ENCODE data around the gene HEPACAM. TPM values are rescaled to one million over a fixed set of nuclear protein-coding genes. Genes with fewer than 3 reads are reported as not detected.

Gene HEPACAM
- total RNA-seq, 2 experiments from 2014 or later: not detected

DNA sequence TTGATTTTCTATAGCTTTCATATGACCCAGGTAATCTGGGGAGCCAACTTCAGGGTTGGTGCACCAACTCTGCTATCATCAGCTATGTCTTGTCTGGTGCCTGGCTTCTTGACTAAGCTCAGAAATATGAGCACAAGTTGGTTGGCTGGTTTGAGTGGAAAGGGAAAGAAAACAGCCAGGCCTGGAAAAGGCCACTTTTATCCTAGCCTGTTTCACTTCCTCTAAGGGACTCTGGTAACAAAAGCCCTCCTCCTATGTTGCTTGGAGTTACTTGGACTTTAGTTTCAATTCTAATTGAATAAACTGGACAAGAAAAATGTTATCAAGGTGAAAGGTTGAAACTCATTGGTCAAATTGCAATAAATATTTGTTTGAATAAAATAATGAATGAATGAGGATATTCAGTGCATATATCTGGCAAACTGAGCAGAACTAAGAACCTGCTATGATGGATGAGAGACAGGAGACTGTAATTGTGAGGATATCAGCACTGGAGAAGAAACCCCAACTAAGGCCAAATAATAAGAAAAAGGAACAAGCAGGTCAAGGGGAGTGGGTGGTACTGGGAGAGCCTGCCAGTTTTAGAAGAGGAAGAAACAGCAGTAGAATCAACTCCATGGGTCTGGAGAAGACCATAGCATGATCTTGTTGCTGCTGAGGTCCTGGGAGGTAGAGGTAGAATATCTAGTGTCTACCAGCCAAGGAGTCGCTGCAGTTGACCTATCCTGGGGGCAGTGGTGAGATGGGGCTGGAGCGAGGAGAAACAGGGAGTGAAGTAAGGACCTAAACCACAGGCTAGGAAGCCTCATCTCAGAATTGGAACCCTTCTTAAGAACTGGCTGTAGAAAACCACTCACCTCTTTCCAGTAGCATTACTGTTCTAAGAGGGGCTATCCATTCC is 46.4 kb downstream of the HEPACAM start:
- H3K27me3 Mint-ChIP-seq: peaks cover 10% of the 10 kb centered on the region
- H3K36me3 Mint-ChIP-seq: no peaks in the 10 kb centered on the region
- H3K27ac Mint-ChIP-seq: no peak overlapping the region
- no peak overlapping the region for H3K4me3 Mint-ChIP-seq
- CTCF ChIA-PET: interaction anchor here (1.2 to 1.4 kb wide), 2 partner anchors 23 to 253 kb away, joined by 3 to 5 read pairs; no protein-coding TSS in a partner anchor
- DNase-seq: no peak
- H3K9me3 Mint-ChIP-seq: no peaks in the 10 kb centered on the region
- POLR2A ChIA-PET: no interaction called here
- H3K4me1 Mint-ChIP-seq (ENCODE audit: low read depth): no peaks in the 10 kb centered on the region
- intact Hi-C loops (cut with micrococcal nuclease): no loop called here

- H3K27ac Mint-ChIP-seq: no peak overlapping the region
Measured at GRCh38 chr11:124887667-124888013, 48.2 kb downstream of the HEPACAM start.

GRCh38 chr11:124886978-124887666 is 48.7 kb downstream of the HEPACAM start:
- Mint-ChIP-seq H3K4me1 (ENCODE audit: low read depth) (no peaks in the 10 kb centered on the region), H3K36me3 (no peaks in the 10 kb centered on the region), H3K27ac (no peak overlapping the region), H3K27me3 (peaks cover 10% of the 10 kb centered on the region), H3K4me3 (no peak overlapping the region), H3K9me3 (no peaks in the 10 kb centered on the region)
- no peak for DNase-seq
- intact Hi-C loops (cut with micrococcal nuclease): no loop called here
- ChIA-PET POLR2A (no interaction called here), CTCF (interaction anchor here (1.1 kb wide), 1 partner anchor 11 kb away, joined by 4 read pairs; no protein-coding TSS in a partner anchor)

More at GRCh38 chr11:124887667-124888013, 48.2 kb downstream of the HEPACAM start:
- peaks cover 10% of the 10 kb centered on the region for H3K27me3 Mint-ChIP-seq
- no peak overlapping the region for H3K4me3 Mint-ChIP-seq
- ChIA-PET POLR2A (no interaction called here), CTCF (interaction anchor here (1.1 kb wide), 1 partner anchor 11 kb away, joined by 3 read pairs; no protein-coding TSS in a partner anchor)
- DNase-seq: no peak
- H3K9me3 Mint-ChIP-seq: no peaks in the 10 kb centered on the region
- H3K4me1 Mint-ChIP-seq (ENCODE audit: low read depth): no peaks in the 10 kb centered on the region
- intact Hi-C loops (cut with micrococcal nuclease): no loop called here
- no peaks in the 10 kb centered on the region for H3K36me3 Mint-ChIP-seq

- intact Hi-C loops (cut with micrococcal nuclease): no loop called here
- H3K27ac Mint-ChIP-seq: no peak overlapping the region
- H3K9me3 Mint-ChIP-seq: no peaks in the 10 kb centered on the region
- ChIA-PET CTCF (interaction anchor here (1.1 kb wide), 1 partner anchor 10 kb away, joined by 4 read pairs; no protein-coding TSS in a partner anchor), POLR2A (no interaction called here)
- H3K27me3 Mint-ChIP-seq: peaks cover 10% of the 10 kb centered on the region
- no peaks in the 10 kb centered on the region for H3K4me1 Mint-ChIP-seq (ENCODE audit: low read depth)
- no peak overlapping the region for H3K4me3 Mint-ChIP-seq
- H3K36me3 Mint-ChIP-seq: no peaks in the 10 kb centered on the region
- no peak for DNase-seq
Measured at GRCh38 chr11:124886476-124886875, 49.4 kb downstream of the HEPACAM start.

DNA sequence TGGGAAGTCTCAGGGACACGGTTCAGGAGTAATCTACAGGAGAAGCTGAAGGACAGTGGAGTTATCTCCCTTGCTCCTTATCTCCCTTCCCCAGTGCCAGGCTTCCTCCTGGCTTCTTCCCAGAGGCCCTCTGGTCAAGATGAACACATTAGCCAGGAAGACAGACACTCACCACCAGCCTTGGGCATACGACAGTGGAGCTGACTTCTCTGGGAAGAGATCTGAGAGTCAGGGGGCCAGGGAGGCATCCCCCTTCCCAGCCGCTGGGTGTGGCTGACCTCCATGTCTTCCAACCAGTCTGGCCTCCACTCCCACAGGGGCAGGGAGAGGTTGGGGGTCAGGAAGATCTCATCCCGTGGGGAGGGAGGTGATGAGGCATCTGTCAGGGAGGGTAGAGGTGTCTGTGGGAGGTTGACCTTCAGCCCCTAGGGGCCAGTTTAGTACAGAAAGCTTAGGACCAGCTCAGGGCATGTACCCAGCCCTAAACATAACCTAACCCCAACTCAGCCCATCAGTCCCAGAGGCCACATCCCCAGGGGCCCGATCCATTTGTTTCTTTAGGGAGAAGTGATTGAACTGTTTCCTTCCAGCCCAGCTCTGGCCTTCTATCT is 50.9 kb downstream of the HEPACAM start:
- H3K27ac Mint-ChIP-seq: no peak overlapping the region
- H3K4me3 Mint-ChIP-seq: no peak overlapping the region
- CTCF ChIA-PET: interaction anchor here (1.3 to 1.8 kb wide), 2 partner anchors 9 to 19 kb away, joined by 4 read pairs; partner anchors contain the start of gene ROBO3
- intact Hi-C loops (cut with micrococcal nuclease): no loop called here
- POLR2A ChIA-PET: no interaction called here
- H3K4me1 Mint-ChIP-seq (ENCODE audit: low read depth): no peaks in the 10 kb centered on the region
- no peak for DNase-seq
- no peaks in the 10 kb centered on the region for H3K9me3 Mint-ChIP-seq
- peaks cover 10% of the 10 kb centered on the region for H3K27me3 Mint-ChIP-seq
- no peaks in the 10 kb centered on the region for H3K36me3 Mint-ChIP-seq

DNA sequence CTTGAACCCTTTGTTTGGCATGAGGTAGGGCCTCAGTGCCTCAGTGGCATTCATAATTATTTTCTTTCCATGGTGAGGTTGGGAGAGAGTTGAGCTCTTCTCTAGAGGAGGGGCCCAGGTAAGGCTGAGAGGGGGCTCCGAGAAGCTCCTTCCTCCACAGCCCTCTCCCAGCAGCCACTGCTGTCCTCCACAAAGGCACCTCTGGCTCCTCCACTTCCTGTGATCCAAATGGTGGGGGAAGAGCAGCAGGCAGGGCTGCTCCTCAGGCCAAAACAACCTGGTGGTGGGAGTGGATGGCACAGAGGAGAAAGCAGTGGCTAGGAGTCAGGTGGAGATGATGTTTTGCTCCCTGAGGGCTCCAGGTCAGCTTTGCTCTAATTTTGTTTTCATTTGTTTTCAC is 51.5 kb downstream of the HEPACAM start:
- ChIA-PET CTCF (interaction anchor here (1.3 to 1.8 kb wide), 2 partner anchors 8 to 19 kb away, joined by 4 read pairs; partner anchors contain the start of gene ROBO3), POLR2A (no interaction called here)
- H3K4me3 Mint-ChIP-seq: no peak overlapping the region
- intact Hi-C loops (cut with micrococcal nuclease): no loop called here
- H3K27ac Mint-ChIP-seq: no peak overlapping the region
- H3K4me1 Mint-ChIP-seq (ENCODE audit: low read depth): no peaks in the 10 kb centered on the region
- no peak for DNase-seq
- peaks cover 10% of the 10 kb centered on the region for H3K27me3 Mint-ChIP-seq
- no peaks in the 10 kb centered on the region for H3K9me3 Mint-ChIP-seq
- no peaks in the 10 kb centered on the region for H3K36me3 Mint-ChIP-seq

DNA sequence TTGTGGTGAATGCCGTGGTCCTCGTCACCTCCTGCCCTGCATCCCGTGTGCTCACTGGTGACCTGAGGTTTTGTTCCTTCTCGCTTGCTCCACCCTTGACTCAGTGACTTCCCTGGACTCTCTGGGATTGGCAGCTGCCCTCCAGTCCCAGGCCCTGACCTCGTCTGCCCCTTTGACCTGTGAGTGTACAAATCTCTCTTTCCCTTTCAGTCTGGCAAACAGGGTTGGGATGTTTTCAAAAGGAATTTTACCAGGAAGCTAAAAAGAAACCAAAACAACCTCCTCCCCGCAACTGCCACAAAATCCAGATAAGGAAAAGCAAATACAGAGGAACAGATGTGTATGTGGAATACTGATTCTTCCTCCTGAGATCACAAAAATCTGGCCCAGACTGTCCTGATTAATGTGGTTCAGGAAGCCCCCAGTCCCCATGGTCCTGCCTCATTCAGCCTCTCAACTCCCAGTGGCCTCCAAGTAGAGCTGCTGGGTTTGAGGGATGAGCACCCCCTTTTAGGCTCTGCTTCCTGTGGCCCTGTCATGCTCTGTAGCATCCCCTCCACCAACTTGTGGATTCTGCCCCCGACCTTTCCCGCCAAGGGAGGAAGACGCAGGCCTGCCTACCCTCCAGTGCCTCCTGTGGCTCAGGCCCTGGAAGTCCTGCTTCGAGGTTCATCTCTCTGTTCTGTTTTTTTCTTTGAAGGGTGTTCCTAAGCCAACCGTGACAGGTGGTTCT is 53.3 kb downstream of the HEPACAM start:
- Mint-ChIP-seq H3K36me3 (no peaks in the 10 kb centered on the region), H3K4me3 (no peak overlapping the region), H3K4me1 (ENCODE audit: low read depth) (peaks cover 2% of the 10 kb centered on the region), H3K27me3 (peaks cover 4% of the 10 kb centered on the region), H3K9me3 (no peaks in the 10 kb centered on the region), H3K27ac (no peak overlapping the region)
- ChIA-PET POLR2A (no interaction called here), CTCF (interaction anchor here (1.2 kb wide), 1 partner anchor 259 kb away, joined by 3 read pairs; no protein-coding TSS in a partner anchor)
- intact Hi-C loops (cut with micrococcal nuclease): no loop called here
- DNase-seq: no peak

- no peak overlapping the region for H3K4me3 Mint-ChIP-seq
- intact Hi-C loops (cut with micrococcal nuclease): no loop called here
- ChIA-PET POLR2A (no interaction called here), CTCF (no interaction called here)
- no peak overlapping the region for H3K27ac Mint-ChIP-seq
- H3K9me3 Mint-ChIP-seq: no peaks in the 10 kb centered on the region
- peaks cover 13% of the 10 kb centered on the region for H3K4me1 Mint-ChIP-seq (ENCODE audit: low read depth)
- no peak for DNase-seq
- H3K36me3 Mint-ChIP-seq: no peaks in the 10 kb centered on the region
- peaks cover 2% of the 10 kb centered on the region for H3K27me3 Mint-ChIP-seq
Measured at GRCh38 chr11:124880958-124881357, 54.9 kb downstream of the HEPACAM start.

DNA sequence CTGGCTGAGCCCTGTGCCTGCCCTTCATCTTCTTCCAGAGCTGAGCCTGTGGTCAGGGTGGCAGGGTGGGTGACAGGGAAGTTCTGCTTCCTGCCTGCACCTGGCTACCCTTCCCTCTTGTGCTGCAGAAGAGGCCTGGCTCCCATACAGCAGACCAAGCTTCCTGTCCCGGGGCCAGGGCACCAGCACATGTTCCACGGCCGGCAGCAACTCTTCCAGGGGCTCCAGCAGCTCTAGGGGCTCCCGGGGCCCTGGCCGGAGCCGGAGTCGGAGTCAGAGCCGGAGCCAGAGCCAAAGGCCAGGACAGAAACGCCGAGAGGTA is 55.6 kb downstream of the HEPACAM start:
- Mint-ChIP-seq H3K4me1 (ENCODE audit: low read depth) (peaks cover 13% of the 10 kb centered on the region), H3K4me3 (no peak overlapping the region), H3K9me3 (no peaks in the 10 kb centered on the region), H3K36me3 (no peaks in the 10 kb centered on the region), H3K27me3 (no peaks in the 10 kb centered on the region), H3K27ac (no peak overlapping the region)
- DNase-seq: no peak
- CTCF ChIA-PET: no interaction called here
- POLR2A ChIA-PET: no interaction called here
- intact Hi-C loops (cut with micrococcal nuclease): no loop called here

DNA sequence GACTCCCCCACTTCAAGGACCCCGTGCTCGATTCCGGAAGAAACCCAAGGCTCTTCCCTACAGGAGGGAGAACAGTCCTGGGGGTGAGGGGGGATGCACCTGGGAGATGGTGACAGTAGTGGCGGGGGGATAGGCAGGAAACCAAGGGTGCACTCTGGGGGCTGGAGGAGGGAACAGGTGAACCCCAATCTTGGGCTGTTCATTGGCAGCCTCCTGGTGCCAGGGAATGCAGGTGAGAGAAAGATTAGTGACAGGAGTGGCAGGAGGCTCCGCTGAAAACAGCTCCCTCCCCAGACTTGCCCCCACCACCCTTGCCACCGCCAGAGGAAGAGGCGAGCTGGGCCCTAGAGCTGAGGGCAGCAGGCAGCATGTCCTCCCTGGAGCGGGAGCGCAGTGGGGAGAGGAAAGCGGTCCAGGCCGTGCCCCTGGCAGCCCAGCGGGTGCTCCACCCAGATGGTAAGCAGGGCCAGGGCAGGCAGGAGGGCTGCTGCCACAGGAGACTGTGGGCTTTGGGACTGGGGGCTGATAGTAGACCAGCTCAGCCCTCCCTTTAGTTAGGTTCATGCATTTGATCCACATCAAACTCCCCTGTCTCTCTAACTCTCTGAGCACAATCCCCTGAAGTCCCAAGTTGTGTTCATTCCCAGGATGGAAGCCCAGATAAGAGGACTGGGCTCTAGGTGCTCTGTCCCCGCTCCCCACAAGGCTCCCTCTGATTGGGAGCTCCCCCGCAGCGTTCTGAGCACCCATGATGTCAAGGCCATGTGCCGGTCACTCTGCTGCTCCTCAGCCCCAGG is 56.2 kb downstream of the HEPACAM start:
- ChIA-PET POLR2A (no interaction called here), CTCF (no interaction called here)
- no peak for DNase-seq
- Mint-ChIP-seq H3K36me3 (no peaks in the 10 kb centered on the region), H3K4me3 (no peak overlapping the region), H3K27me3 (no peaks in the 10 kb centered on the region), H3K27ac (no peak overlapping the region), H3K9me3 (no peaks in the 10 kb centered on the region), H3K4me1 (ENCODE audit: low read depth) (peaks cover 13% of the 10 kb centered on the region)
- intact Hi-C loops (cut with micrococcal nuclease): loop anchor here (5.0 to 10.0 kb wide), 2 partner anchors 122 to 265 kb away; no protein-coding TSS in a partner anchor

DNA sequence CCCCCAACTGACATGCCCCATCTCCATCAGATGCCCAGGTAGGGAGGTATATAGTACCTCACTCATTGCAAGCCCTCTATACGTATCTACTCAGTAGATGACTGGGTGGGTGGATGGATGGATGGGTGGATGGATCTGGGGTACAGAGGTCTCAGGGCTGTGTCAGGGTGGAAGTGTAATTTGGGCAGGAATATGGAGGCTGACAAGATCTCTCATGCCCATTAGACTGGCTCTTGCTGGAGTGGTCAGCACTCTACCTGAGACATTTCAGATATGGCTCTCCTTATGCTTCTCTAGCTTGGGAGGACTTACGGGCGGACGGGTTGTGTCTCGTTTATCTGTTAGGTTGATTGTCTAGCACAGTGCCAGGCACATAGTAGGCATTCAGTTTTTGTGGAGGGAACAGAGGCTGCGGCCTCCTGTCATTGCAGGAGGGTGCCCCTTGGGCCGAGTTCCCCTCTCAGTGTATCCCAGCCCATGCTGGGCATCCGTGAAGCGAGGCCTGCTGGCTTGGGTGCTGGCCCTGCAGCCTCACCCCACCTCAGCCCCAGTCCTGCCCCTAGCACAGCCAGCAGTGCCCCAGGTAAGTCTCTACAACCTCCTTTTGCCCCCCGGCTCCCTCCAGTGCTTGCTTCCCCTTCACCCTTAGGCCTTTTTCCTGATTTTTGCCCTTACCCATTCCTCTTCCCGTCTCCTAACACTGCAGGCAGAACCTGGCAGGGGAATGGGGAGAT is 56.9 kb downstream of the HEPACAM start:
- ChIA-PET CTCF (no interaction called here), POLR2A (no interaction called here)
- no peaks in the 10 kb centered on the region for H3K36me3 Mint-ChIP-seq
- no peaks in the 10 kb centered on the region for H3K27me3 Mint-ChIP-seq
- no peak overlapping the region for H3K27ac Mint-ChIP-seq
- intact Hi-C loops (cut with micrococcal nuclease): loop anchor here (5.0 to 10.0 kb wide), 2 partner anchors 122 to 266 kb away; no protein-coding TSS in a partner anchor
- H3K4me3 Mint-ChIP-seq: no peak overlapping the region
- H3K4me1 Mint-ChIP-seq (ENCODE audit: low read depth): peaks cover 13% of the 10 kb centered on the region
- no peak for DNase-seq
- H3K9me3 Mint-ChIP-seq: no peaks in the 10 kb centered on the region
